ENCODE data around the gene RECK. TPM values are rescaled to one million over a fixed set of nuclear protein-coding genes. Genes with fewer than 3 reads are reported as not detected.
"Not testable (repeated sequence)": the region's sequence is repeated elsewhere in the genome, so short reads cannot be mapped to it uniquely, and the experiment has no call there.

Gene RECK
- total RNA-seq, 1 donor from 2014 or later, result 5.4 TPM

DNA sequence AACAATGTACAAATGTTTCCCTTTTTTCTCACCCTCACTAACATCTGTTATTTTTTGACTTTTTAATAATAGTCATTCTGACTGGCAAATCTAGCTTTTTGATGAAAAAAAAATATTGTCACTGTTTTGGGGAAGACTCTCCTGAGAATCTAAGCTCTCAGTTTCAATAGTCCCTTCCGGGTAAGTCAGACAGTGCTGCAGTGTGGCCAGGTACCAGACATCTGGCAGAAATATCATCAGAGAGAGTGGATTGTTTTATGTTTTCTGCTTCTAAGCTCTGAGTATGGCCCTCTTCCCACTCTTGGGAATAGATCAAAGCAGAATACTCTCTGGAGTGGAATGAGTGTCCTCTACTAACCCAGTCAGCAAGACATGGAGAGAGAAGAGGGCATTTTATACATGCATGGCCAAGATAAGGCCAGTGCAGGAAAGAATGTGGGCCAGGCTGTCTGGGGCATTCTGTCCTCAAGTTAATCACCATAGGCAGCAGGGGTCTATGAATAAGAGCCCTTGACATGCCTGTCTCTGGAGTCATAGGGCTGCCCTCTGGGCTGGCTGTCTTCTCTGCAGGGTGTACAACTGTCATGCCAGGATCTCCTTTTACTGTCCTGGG is 40.2 kb upstream of the RECK start:
- TF ChIP-seq, protein P1, sequence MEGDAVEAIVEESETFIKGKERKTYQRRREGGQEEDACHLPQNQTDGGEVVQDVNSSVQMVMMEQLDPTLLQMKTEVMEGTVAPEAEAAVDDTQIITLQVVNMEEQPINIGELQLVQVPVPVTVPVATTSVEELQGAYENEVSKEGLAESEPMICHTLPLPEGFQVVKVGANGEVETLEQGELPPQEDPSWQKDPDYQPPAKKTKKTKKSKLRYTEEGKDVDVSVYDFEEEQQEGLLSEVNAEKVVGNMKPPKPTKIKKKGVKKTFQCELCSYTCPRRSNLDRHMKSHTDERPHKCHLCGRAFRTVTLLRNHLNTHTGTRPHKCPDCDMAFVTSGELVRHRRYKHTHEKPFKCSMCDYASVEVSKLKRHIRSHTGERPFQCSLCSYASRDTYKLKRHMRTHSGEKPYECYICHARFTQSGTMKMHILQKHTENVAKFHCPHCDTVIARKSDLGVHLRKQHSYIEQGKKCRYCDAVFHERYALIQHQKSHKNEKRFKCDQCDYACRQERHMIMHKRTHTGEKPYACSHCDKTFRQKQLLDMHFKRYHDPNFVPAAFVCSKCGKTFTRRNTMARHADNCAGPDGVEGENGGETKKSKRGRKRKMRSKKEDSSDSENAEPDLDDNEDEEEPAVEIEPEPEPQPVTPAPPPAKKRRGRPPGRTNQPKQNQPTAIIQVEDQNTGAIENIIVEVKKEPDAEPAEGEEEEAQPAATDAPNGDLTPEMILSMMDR (IDR thresholded peaks at IDR 0.05; ENCODE audit: borderline replicate concordance), result no peak
- Histone ChIP-seq H3K36me3 (no peaks in the 10 kb centered on the region), H3K9me3 (replicated peaks) (peaks cover 15% of the 10 kb centered on the region), H3K4me1 (peaks cover 12% of the 10 kb centered on the region), H3K4me3 (no peak overlapping the region), H3K27ac (replicated peaks) (peak overlapping the region; percentile 29), H3K27me3 (ENCODE audit: low read depth) (no peaks in the 10 kb centered on the region)
- intact Hi-C loops (cut with micrococcal nuclease), result no loop called here
- peak; percentile 22 for DNase-seq

DNA sequence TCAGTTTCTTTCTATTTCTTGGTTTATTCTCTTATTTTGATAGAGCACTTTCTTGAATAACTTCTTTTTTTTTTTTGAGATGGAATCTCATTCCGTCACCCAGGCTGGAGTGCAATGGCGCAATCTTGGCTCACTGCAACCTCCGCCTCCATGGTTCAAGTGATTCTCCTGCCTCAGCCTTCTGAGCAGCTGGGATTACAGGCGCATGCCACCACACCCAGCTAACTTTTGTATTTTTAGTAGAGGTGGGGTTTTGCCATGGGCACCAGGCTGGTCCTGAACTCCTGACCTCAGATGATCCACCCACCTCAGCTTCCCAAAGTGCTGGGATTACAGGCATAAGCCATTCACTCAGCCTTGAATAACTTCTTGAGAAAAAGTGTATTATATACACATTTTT is 39.7 kb upstream of the RECK start:
- H3K27me3 ChIP-seq (ENCODE audit: low read depth); H3K36me3 ChIP-seq; DNase-seq; H3K4me3 ChIP-seq; intact Hi-C loops (cut with micrococcal nuclease): not testable (repeated sequence)
- peaks cover 15% of the 10 kb centered on the region for H3K9me3 ChIP-seq (replicated peaks)
- peak overlapping the region; percentile 29 for H3K27ac ChIP-seq (replicated peaks)
- H3K4me1 ChIP-seq, result peaks cover 12% of the 10 kb centered on the region

- H3K9me3 ChIP-seq (replicated peaks), result peaks cover 15% of the 10 kb centered on the region
- intact Hi-C loops (cut with micrococcal nuclease), result no loop called here
- no peak overlapping the region for H3K4me3 ChIP-seq
- H3K36me3 ChIP-seq, result no peaks in the 10 kb centered on the region
- TF ChIP-seq, protein P1 (IDR thresholded peaks at IDR 0.05; ENCODE audit: borderline replicate concordance), result no peak
- H3K27ac ChIP-seq (replicated peaks), result no peak overlapping the region
- no peak for DNase-seq
- peaks cover 12% of the 10 kb centered on the region for H3K4me1 ChIP-seq
- no peaks in the 10 kb centered on the region for H3K27me3 ChIP-seq (ENCODE audit: low read depth)
Measured at GRCh38 chr9:35998333-35998732, 38.4 kb upstream of the RECK start.

GRCh38 chr9:36005891-36006290 is 30.8 kb upstream of the RECK start:
- H3K36me3 ChIP-seq, result peaks cover 6% of the 10 kb centered on the region
- intact Hi-C loops (cut with micrococcal nuclease), result no loop called here

DNA sequence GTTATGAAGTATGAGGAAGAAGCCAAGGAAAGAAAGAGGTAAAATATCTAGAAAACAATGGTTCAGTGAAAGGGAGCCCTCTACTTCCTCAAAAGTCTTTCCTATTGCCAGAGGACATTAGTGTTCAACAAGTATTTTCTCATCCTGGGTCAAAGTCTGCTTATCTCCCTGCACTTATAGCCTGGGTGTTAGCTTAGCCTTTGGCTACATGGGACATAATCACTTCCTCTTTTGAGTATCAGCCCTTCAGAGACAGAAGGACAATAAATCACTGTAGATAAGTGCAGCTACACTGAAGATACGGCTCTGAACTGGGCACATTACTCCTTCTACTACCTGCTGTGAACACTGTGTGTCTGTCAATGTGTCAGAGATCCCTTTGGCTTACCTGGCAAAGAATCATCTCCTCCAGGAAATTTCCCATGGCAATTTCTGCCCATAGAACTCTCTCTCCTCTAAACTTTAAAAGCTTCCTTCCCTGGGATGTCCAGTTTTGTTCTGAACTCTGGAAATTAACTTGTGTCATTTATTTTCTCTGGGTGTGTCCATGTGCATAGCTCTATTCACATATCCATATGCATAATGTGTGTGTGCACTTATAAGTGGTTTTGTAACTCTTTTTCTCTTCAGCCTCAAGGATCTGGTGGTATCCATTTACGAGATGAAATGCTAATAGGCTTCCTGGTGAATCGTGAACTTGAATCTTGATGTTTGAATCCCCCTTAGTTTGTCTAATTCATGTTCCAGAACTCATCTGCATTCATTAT is 30.0 kb upstream of the RECK start:
- Histone ChIP-seq H3K27me3 (ENCODE audit: low read depth) (no peaks in the 10 kb centered on the region), H3K4me3 (no peak overlapping the region), H3K4me1 (peaks cover 7% of the 10 kb centered on the region), H3K27ac (replicated peaks) (no peak overlapping the region), H3K9me3 (replicated peaks) (peaks cover 10% of the 10 kb centered on the region), H3K36me3 (peaks cover 6% of the 10 kb centered on the region)
- no peak for DNase-seq
- TF ChIP-seq, protein P1 (IDR thresholded peaks at IDR 0.05; ENCODE audit: borderline replicate concordance), result no peak
- intact Hi-C loops (cut with micrococcal nuclease), result no loop called here

More at GRCh38 chr9:36005891-36006290, 30.8 kb upstream of the RECK start:
- no peak overlapping the region for H3K4me3 ChIP-seq
- H3K27me3 ChIP-seq (ENCODE audit: low read depth), result no peaks in the 10 kb centered on the region
- no peak overlapping the region for H3K27ac ChIP-seq (replicated peaks)
- no peak for DNase-seq
- peaks cover 7% of the 10 kb centered on the region for H3K4me1 ChIP-seq
- TF ChIP-seq, protein P1 (IDR thresholded peaks at IDR 0.05; ENCODE audit: borderline replicate concordance), result no peak
- H3K9me3 ChIP-seq (replicated peaks), result peaks cover 10% of the 10 kb centered on the region

- H3K4me3 ChIP-seq, result no peak overlapping the region
- H3K4me1 ChIP-seq, result peaks cover 7% of the 10 kb centered on the region
- H3K27me3 ChIP-seq (ENCODE audit: low read depth), result no peaks in the 10 kb centered on the region
- H3K9me3 ChIP-seq (replicated peaks), result peaks cover 10% of the 10 kb centered on the region
- intact Hi-C loops (cut with micrococcal nuclease), result no loop called here
- H3K36me3 ChIP-seq, result peaks cover 6% of the 10 kb centered on the region
- no peak overlapping the region for H3K27ac ChIP-seq (replicated peaks)
- TF ChIP-seq, protein P1 (IDR thresholded peaks at IDR 0.05; ENCODE audit: borderline replicate concordance), result no peak
- no peak for DNase-seq
Measured at GRCh38 chr9:36007316-36007708, 29.4 kb upstream of the RECK start.
